Activated CD8-positive, alpha-beta memory T cell treated with anti-CD3 and anti-CD28 coated beads for 48 hours (primary cell): ENCODE data around the gene MTHFS.

Source experiments
- DNase-seq, 3 experiments: peaks; one replicate each; pipeline ENCODE4 v3.0.0-alpha.2; 2020; ENCODE audit warnings: low read depth in 2 of 3, low spot score in 2 of 3

MTHFS gene

GRCh38 chr15:79824136-79824701, 72.6 kb downstream of the MTHFS start:
- DNase-seq, result no peak

GRCh38 chr15:79820820-79821219, 76.0 kb downstream of the MTHFS start:
- no peak for DNase-seq

GRCh38 chr15:79820176-79820575, 76.6 kb downstream of the MTHFS start:
- DNase-seq, result no peak

GRCh38 chr15:79816571-79816970, 80.2 kb downstream of the MTHFS start:
- no peak for DNase-seq

GRCh38 chr15:79815468-79815867, 81.3 kb downstream of the MTHFS start:
- DNase-seq, result no peak

GRCh38 chr15:79812541-79812940, 84.3 kb downstream of the MTHFS start:
- DNase-seq, result no peak

- DNase-seq, result no peak
Observed at GRCh38 chr15:79811406-79812405, 85.1 kb downstream of the MTHFS start.

GRCh38 chr15:79804838-79805237, 92.0 kb downstream of the MTHFS start:
- DNase-seq, result no peak

GRCh38 chr15:79798311-79798710, 98.5 kb downstream of the MTHFS start:
- DNase-seq, result no peak
